OCI-LY3 (cell line): ENCODE results near the gene ANKRD33.

Experiments
- EZH2phosphoT487 ChIP-seq: fragments of 200-600 bp; shearing (Covaris generic); IDR thresholded peaks from 2 replicates; pipeline ENCODE4 v1.6.1; 2018; ENCODE audit warnings: antibody characterized with exemption, mixed run types, low read depth
- TF ChIP-seq, protein P1 (sequence below): fragments of 200-600, 300-600 bp; sonication (generic); IDR thresholded peaks from 2 replicates; pipeline ENCODE4 v1.5.1; 2014; ENCODE audit warnings: antibody characterized with exemption, low read length, low read depth

DNA sequence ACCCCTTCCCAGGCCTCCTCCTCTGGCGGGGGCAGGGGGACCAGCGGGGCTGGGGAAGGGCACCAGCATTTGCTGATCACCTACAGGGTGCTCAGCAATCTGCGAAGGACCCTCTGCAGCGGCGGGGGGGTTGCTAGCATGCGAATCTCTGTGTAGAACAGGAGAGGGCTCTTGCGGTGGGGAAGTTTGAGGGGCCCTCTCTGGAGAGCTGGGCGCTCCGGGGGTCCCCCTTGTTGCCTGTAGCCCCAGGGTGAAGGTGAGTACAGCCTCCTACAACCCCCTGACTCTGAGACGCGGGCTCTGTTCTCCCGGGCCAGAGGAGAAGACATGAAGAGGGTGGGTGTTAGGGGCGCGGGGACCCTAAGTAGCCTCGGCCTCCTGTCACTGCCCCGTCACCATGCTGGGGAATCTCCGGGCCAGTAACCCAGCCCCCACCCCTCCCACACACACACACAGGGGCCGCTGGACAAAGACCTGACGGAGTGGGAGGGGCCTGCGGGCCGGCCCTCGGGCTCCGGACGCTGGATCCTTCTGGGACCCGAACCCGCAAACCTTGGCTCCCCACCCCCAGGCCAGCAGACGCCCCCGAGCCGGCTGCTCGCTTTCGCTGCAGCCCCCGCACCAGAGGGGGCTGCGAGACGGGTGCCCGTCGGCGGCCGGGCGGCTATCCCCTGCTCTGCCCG is 40.1 kb upstream of the ANKRD33 start:
- TF ChIP-seq, protein P1, sequence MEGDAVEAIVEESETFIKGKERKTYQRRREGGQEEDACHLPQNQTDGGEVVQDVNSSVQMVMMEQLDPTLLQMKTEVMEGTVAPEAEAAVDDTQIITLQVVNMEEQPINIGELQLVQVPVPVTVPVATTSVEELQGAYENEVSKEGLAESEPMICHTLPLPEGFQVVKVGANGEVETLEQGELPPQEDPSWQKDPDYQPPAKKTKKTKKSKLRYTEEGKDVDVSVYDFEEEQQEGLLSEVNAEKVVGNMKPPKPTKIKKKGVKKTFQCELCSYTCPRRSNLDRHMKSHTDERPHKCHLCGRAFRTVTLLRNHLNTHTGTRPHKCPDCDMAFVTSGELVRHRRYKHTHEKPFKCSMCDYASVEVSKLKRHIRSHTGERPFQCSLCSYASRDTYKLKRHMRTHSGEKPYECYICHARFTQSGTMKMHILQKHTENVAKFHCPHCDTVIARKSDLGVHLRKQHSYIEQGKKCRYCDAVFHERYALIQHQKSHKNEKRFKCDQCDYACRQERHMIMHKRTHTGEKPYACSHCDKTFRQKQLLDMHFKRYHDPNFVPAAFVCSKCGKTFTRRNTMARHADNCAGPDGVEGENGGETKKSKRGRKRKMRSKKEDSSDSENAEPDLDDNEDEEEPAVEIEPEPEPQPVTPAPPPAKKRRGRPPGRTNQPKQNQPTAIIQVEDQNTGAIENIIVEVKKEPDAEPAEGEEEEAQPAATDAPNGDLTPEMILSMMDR: no peak
- TF ChIP-seq EZH2phosphoT487: no peak
